NCI-H2107 (cell line): ENCODE measurements around the gene THSD7B.
"Not testable (repeated sequence)": the region's sequence is repeated elsewhere in the genome, so short reads cannot be mapped to it uniquely, and the experiment has no call there.

Source experiments
- DNase-seq: peaks from one replicate; lab custom pipeline; 2025; lab: John Stamatoyannopoulos, UW

Gene THSD7B

GRCh38 chr2:136932700-136933099 is 167.4 kb downstream of the THSD7B start:
- DNase-seq: no peak

GRCh38 chr2:136935119-136935518 is 169.8 kb downstream of the THSD7B start:
- no peak for DNase-seq

- no peak for DNase-seq
Measured at GRCh38 chr2:136956050-136956449, 190.7 kb downstream of the THSD7B start.

- no peak for DNase-seq
Measured at GRCh38 chr2:136957044-136957443, 191.7 kb downstream of the THSD7B start.

- DNase-seq: no peak
Measured at GRCh38 chr2:136962105-136962725, 196.9 kb downstream of the THSD7B start.

GRCh38 chr2:136966485-136966884 is 201.1 kb downstream of the THSD7B start:
- DNase-seq: no peak

- no peak for DNase-seq
Measured at GRCh38 chr2:136980303-136980702, 215.0 kb downstream of the THSD7B start.

- DNase-seq: not testable (repeated sequence)
Measured at GRCh38 chr2:136981689-136982088, 216.3 kb downstream of the THSD7B start.

GRCh38 chr2:136985044-136985443 is 219.7 kb downstream of the THSD7B start:
- DNase-seq: no peak

GRCh38 chr2:136986605-136987221 is 221.4 kb downstream of the THSD7B start:
- DNase-seq: no peak

- no peak for DNase-seq
Measured at GRCh38 chr2:136990316-136990715, 225.0 kb downstream of the THSD7B start.

GRCh38 chr2:136994793-136995192 is 229.4 kb downstream of the THSD7B start:
- no peak for DNase-seq

- DNase-seq: no peak
Measured at GRCh38 chr2:136997557-136997956, 232.2 kb downstream of the THSD7B start.

GRCh38 chr2:137000811-137001210 is 235.5 kb downstream of the THSD7B start:
- no peak for DNase-seq

GRCh38 chr2:137002896-137003295 is 237.6 kb downstream of the THSD7B start:
- DNase-seq: no peak

- DNase-seq: no peak
Measured at GRCh38 chr2:137005210-137005609, 239.9 kb downstream of the THSD7B start.

GRCh38 chr2:137007938-137008337 is 242.6 kb downstream of the THSD7B start:
- DNase-seq: no peak

- DNase-seq: no peak
Measured at GRCh38 chr2:137009953-137010352, 244.6 kb downstream of the THSD7B start.

GRCh38 chr2:137020452-137021196 is 255.3 kb downstream of the THSD7B start:
- DNase-seq: no peak

- no peak for DNase-seq
Measured at GRCh38 chr2:137021763-137022162, 256.4 kb downstream of the THSD7B start.

GRCh38 chr2:137023205-137023604 is 257.9 kb downstream of the THSD7B start:
- DNase-seq: no peak

GRCh38 chr2:137031731-137032130 is 266.4 kb downstream of the THSD7B start:
- DNase-seq: no peak

- no peak for DNase-seq
Measured at GRCh38 chr2:137036619-137037018, 271.3 kb downstream of the THSD7B start.
